Neural cell (in vitro differentiated cells): ENCODE measurements around the gene APOF. TPM values are rescaled to one million over a fixed set of nuclear protein-coding genes. Genes with fewer than 3 reads are reported as not detected.

ENCODE experiments used
- H2AFZ ChIP-seq: fragments of 200-600, 300-800 bp; sonication (generic), shearing (Covaris generic); 2 replicates; pipeline ENCODE4 v1.6.0; 2014; ENCODE audit warnings: low read depth, mild to moderate bottlenecking, antibody characterized with exemption, low read length, moderate library complexity
- H3F3A ChIP-seq: fragments of 200-600 bp; shearing (Covaris generic); 2 replicates; pipeline ENCODE4 v1.6.1; 2016; ENCODE audit warnings: mild to moderate bottlenecking, moderate library complexity, mixed read lengths, antibody characterized with exemption, low read length; ENCODE audit not compliant: insufficient read depth, poor library complexity, severe bottlenecking
- H3K27ac ChIP-seq: fragments of 200-600, 300-800 bp; sonication (generic), shearing (Covaris generic); 2 replicates; pipeline ENCODE4 v1.5.1; 2014; ENCODE audit warnings: mild to moderate bottlenecking, low read length, moderate library complexity
- H3K27me3 ChIP-seq: fragments of 300-800, 200-600 bp; sonication (generic), shearing (Covaris generic); 2 replicates; pipeline ENCODE4 v1.6.0; 2014; ENCODE audit warnings: mild to moderate bottlenecking, low read depth, low read length, moderate library complexity; ENCODE audit not compliant: insufficient read depth
- H3K36me3 ChIP-seq: fragments of 300-800, 200-600 bp; sonication (generic), shearing (Covaris generic); 2 replicates; pipeline ENCODE4 v1.5.1; 2014; ENCODE audit warnings: mild to moderate bottlenecking, antibody characterized with exemption, low read length, moderate library complexity; ENCODE audit not compliant: insufficient read depth
- H3K4me2 ChIP-seq: fragments of 300-800, 200-600 bp; sonication (generic), shearing (Covaris generic); 2 replicates; pipeline ENCODE4 v1.6.0; 2014; ENCODE audit warnings: mild to moderate bottlenecking, low read length
- H3K4me3 ChIP-seq: fragments of 300-800, 200-600 bp; sonication (generic), shearing (Covaris generic); 2 replicates; pipeline ENCODE4 v1.5.1; 2014; ENCODE audit warnings: mild to moderate bottlenecking, low read length, moderate library complexity
- H3K79me2 ChIP-seq: fragments of 200-600 bp; shearing (Covaris generic); replicated peaks from 2 replicates; pipeline ENCODE4 v1.6.0; 2014; ENCODE audit warnings: mild to moderate bottlenecking, low read length, moderate library complexity; ENCODE audit not compliant: insufficient read depth
- H3K9ac ChIP-seq: fragments of 300-800, 200-600 bp; sonication (generic), shearing (Covaris generic); 2 replicates; pipeline ENCODE4 v1.6.1; 2016; ENCODE audit warnings: mild to moderate bottlenecking, low read length, mixed read lengths
- H3K9me2 ChIP-seq: fragments of 200-600 bp; shearing (Covaris generic); 2 replicates; pipeline ENCODE4 v1.6.1; 2016; ENCODE audit warnings: mild to moderate bottlenecking, low read length, mixed read lengths; ENCODE audit not compliant: insufficient read depth
- H3K9me3 ChIP-seq: fragments of 200-600, 300-800 bp; sonication (generic), shearing (Covaris generic); 2 replicates; pipeline ENCODE4 v1.6.1; 2016; ENCODE audit warnings: mild to moderate bottlenecking, mixed run types, low read length, moderate library complexity, mixed read lengths
- H4K20me1 ChIP-seq: fragments of 200-600 bp; shearing (Covaris generic); 2 replicates; pipeline ENCODE4 v1.6.1; 2016; ENCODE audit warnings: mild to moderate bottlenecking, mixed run types; ENCODE audit not compliant: insufficient read depth
- EP300 ChIP-seq: fragments of 450-650 bp; conservative IDR thresholded peaks from 2 replicates; pipeline ENCODE4 v1.6.1; 2014; ENCODE audit warnings: antibody characterized with exemption, mild to moderate bottlenecking, moderate library complexity; ENCODE audit not compliant: poor library complexity, severe bottlenecking
- EZH2 ChIP-seq: fragments of 200-600, 300-800 bp; shearing (Covaris generic), sonication (generic); IDR thresholded peaks from 2 replicates; pipeline ENCODE4 v1.6.1; 2014; ENCODE audit warnings: antibody characterized with exemption, low read length, borderline replicate concordance, mild to moderate bottlenecking; ENCODE audit not compliant: insufficient read depth, poor library complexity, severe bottlenecking
- MXI1 ChIP-seq: fragments of 450-650 bp; conservative IDR thresholded peaks from 2 replicates; pipeline ENCODE4 v1.6.1; 2014; ENCODE audit warnings: antibody characterized with exemption, mild to moderate bottlenecking; ENCODE audit not compliant: poor library complexity, severe bottlenecking
- POLR2AphosphoS5 ChIP-seq: IDR thresholded peaks from 2 replicates; pipeline ENCODE4 v1.6.1; 2012
- RAD21 ChIP-seq: fragments of 450-650 bp; conservative IDR thresholded peaks from 2 replicates; pipeline ENCODE4 v1.6.1; 2014; ENCODE audit warnings: antibody characterized with exemption, mild to moderate bottlenecking, moderate library complexity
- SMC3 ChIP-seq: fragments of 450-650 bp; conservative IDR thresholded peaks from 2 replicates; pipeline ENCODE4 v1.6.1; 2014; ENCODE audit warnings: antibody characterized with exemption, mild to moderate bottlenecking, moderate library complexity; ENCODE audit not compliant: poor library complexity
- TAF1 ChIP-seq: IDR thresholded peaks from 2 replicates; pipeline ENCODE4 v1.6.1; 2012; ENCODE audit warnings: low read depth
- polyA plus RNA-seq: library from polyadenylated mRNA; depleted of rRNA; stranded (reverse); fragments of >200 nt; gene quantifications from 2 replicates; pipeline ENCODE4 v1.2.3, GENCODE V29; 2014
- TF ChIP-seq, protein P1 (sequence below): IDR thresholded peaks from 2 replicates; pipeline ENCODE4 v1.6.1; 2012; ENCODE audit warnings: borderline replicate concordance
- TF ChIP-seq, protein P2 (sequence below): fragments of 450-650 bp; IDR thresholded peaks from 2 replicates; pipeline ENCODE4 v1.5.1; 2014; ENCODE audit warnings: antibody characterized with exemption, mild to moderate bottlenecking, moderate library complexity; ENCODE audit not compliant: poor library complexity, severe bottlenecking

The APOF gene
- polyA plus RNA-seq, 1 donor from 2014 or later = not detected

GRCh38 chr12:56338308-56339157, 24.1 kb downstream of the APOF start, which contains the start of gene IL23A:
TSS of gene IL23A (plus strand) at chr12:56338884. CDS start at chr12:56339045, 161 bp downstream.
- Histone ChIP-seq H3K4me3 (no peak within 1 kb of the TSS), H3F3A (peaks cover 2% of the 10 kb centered on the region), H3K79me2 (no peaks in the 10 kb centered on the region), H3K9me3 (no peaks in the 10 kb centered on the region), H3K27me3 (no peaks in the 10 kb centered on the region), H3K9me2 (no peaks in the 10 kb centered on the region), H3K27ac (no peak within 1 kb of the TSS), H2AFZ (no peak within 1 kb of the TSS), H3K36me3 (no peaks in the 10 kb centered on the region), H3K4me2 (no peak within 1 kb of the TSS), H3K9ac (no peak within 1 kb of the TSS), H4K20me1 (no peaks in the 10 kb centered on the region)
- TF ChIP-seq SMC3 = no peak
- TF ChIP-seq MXI1 = no peak
- TF ChIP-seq TAF1 = no peak
- TF ChIP-seq RAD21 = no peak
- TF ChIP-seq, protein P1, sequence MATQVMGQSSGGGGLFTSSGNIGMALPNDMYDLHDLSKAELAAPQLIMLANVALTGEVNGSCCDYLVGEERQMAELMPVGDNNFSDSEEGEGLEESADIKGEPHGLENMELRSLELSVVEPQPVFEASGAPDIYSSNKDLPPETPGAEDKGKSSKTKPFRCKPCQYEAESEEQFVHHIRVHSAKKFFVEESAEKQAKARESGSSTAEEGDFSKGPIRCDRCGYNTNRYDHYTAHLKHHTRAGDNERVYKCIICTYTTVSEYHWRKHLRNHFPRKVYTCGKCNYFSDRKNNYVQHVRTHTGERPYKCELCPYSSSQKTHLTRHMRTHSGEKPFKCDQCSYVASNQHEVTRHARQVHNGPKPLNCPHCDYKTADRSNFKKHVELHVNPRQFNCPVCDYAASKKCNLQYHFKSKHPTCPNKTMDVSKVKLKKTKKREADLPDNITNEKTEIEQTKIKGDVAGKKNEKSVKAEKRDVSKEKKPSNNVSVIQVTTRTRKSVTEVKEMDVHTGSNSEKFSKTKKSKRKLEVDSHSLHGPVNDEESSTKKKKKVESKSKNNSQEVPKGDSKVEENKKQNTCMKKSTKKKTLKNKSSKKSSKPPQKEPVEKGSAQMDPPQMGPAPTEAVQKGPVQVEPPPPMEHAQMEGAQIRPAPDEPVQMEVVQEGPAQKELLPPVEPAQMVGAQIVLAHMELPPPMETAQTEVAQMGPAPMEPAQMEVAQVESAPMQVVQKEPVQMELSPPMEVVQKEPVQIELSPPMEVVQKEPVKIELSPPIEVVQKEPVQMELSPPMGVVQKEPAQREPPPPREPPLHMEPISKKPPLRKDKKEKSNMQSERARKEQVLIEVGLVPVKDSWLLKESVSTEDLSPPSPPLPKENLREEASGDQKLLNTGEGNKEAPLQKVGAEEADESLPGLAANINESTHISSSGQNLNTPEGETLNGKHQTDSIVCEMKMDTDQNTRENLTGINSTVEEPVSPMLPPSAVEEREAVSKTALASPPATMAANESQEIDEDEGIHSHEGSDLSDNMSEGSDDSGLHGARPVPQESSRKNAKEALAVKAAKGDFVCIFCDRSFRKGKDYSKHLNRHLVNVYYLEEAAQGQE = no peak
- TF ChIP-seq EZH2 = no peak
- no peak for TF ChIP-seq EP300
- TF ChIP-seq, protein P2, sequence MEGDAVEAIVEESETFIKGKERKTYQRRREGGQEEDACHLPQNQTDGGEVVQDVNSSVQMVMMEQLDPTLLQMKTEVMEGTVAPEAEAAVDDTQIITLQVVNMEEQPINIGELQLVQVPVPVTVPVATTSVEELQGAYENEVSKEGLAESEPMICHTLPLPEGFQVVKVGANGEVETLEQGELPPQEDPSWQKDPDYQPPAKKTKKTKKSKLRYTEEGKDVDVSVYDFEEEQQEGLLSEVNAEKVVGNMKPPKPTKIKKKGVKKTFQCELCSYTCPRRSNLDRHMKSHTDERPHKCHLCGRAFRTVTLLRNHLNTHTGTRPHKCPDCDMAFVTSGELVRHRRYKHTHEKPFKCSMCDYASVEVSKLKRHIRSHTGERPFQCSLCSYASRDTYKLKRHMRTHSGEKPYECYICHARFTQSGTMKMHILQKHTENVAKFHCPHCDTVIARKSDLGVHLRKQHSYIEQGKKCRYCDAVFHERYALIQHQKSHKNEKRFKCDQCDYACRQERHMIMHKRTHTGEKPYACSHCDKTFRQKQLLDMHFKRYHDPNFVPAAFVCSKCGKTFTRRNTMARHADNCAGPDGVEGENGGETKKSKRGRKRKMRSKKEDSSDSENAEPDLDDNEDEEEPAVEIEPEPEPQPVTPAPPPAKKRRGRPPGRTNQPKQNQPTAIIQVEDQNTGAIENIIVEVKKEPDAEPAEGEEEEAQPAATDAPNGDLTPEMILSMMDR = no peak
- no peak for TF ChIP-seq POLR2AphosphoS5

DNA sequence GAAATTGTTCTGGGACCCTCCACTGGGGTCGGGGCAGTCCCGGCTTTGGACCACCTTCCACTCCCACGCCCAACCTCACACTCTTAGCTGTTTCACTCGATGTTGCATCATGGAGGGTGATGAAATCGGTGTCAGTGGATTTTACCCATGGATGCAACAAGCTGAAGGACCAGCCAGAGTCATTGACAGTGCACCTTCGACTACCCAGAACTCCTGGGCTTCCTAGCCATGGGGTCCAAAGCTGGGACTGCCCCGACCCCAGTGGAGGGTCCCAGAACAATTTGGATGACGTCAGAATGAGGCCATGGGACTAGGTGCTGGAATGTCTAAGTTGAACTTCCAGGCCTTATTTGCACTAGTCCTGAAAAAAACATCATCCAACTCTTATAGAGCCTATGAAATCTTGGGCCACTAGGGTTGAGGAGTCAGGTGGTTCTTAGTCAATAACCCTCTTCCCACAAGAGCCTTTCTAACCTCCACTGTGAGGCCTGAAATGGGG, 24.9 kb downstream of the APOF start:
- peaks cover 3% of the 10 kb centered on the region for H3F3A ChIP-seq
- no peak overlapping the region for H3K9ac ChIP-seq
- no peak overlapping the region for H3K4me3 ChIP-seq
- H4K20me1 ChIP-seq = no peaks in the 10 kb centered on the region
- H3K79me2 ChIP-seq = no peaks in the 10 kb centered on the region
- no peaks in the 10 kb centered on the region for H3K36me3 ChIP-seq
- no peak overlapping the region for H3K27ac ChIP-seq
- no peaks in the 10 kb centered on the region for H3K9me3 ChIP-seq
- no peak overlapping the region for H2AFZ ChIP-seq
- no peaks in the 10 kb centered on the region for H3K27me3 ChIP-seq
- H3K9me2 ChIP-seq = no peaks in the 10 kb centered on the region
- H3K4me2 ChIP-seq = no peak overlapping the region
- no peak for TF ChIP-seq RAD21
- TF ChIP-seq SMC3 = no peak
- no peak for TF ChIP-seq EZH2
- TF ChIP-seq, protein P1 = no peak
- TF ChIP-seq EP300 = no peak
- no peak for TF ChIP-seq POLR2AphosphoS5
- no peak for TF ChIP-seq TAF1
- no peak for TF ChIP-seq MXI1
- TF ChIP-seq, protein P2 = no peak
